ENCODE results near the gene OGFOD3. TPM values are rescaled to one million over a fixed set of nuclear protein-coding genes. Genes with fewer than 3 reads are reported as not detected.
A peak's percentile ranks its signal among the peaks of the same experiment; 100 is the strongest.

Gene OGFOD3
- total RNA-seq, 1 experiment from 2014 or later: 65.0 TPM

DNA sequence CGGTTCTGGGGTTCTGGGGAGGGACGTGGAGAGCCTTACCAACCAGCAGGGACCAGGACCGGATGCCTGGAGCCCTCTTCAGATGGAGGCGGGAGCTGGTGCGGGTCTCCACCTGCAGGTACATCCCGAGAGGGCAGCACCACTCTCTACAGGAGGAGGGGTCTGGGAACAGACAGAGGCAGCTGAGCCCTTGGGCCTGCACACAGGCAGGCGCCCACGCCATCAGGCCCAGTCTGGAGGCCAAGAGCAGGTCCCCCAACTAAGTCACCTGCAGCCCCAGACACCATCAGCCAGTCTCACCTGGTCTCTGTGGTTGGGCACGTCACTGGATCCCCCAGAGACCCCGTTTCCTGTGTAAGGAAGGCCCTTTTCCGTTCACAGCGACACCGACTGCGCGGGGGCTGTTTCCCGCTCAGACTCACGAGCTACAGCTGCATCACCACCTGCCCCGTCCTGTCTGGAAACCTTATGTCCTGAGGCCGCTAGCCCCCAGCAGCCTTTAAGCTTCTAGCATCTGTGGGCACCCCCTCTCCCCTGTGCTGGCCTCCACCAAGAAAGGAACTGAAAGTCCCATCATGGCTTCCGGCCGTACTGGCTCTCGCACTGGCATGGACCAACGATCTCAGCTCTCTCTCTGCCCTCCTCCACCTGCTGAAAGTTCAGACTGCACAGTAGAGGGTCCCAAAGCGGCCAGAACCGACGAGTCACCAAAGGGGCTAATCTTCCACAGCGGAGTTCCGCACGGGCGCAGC lies 30.9 kb upstream of the OGFOD3 start:
- DNase-seq (ENCODE audit: low spot score): no peak
- in situ Hi-C loops (cut with HindIII; ENCODE audit: low sequenced_read_pairs): no loop called here

DNA sequence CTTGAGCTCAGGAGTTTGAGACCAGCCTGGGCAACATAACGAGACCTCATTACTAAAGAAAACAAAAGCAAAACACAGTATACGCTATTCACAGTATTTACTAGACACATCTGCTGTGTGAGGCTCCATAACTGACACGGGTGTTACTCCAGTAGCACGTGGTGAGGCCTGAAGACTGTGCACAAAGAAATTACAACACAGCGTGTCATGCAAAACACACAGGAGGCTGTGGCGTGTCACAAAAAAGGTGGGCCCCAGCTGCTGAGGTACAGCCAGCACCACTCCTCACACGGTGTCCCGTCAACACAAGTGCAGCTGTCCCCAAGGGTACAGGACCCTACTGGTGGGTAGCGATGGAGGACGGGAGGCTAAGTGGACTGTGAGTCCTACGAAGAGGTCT lies 29.5 kb upstream of the OGFOD3 start:
- in situ Hi-C loops (cut with HindIII; ENCODE audit: low sequenced_read_pairs): no loop called here
- DNase-seq (ENCODE audit: low spot score): no peak

DNA sequence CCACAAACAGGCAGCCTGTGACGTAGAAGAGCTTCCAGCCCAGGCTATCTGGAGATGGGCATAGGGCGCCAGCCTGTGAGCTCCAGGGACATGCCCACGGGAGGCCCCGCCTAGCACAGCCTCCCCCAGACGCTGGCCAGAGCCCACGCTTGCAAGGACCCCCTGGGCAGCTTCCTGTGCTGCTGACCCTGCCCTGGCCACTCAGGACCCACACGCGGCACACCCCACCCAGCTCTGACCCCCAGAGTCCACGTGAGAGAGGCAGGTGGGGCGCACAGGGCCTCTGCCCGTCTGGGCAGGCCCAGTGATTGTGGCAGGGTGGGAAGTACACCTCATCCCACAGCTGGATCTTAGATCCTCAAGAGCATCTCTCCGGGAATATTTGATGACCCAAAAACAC lies 28.3 kb upstream of the OGFOD3 start:
- in situ Hi-C loops (cut with HindIII; ENCODE audit: low sequenced_read_pairs): no loop called here
- DNase-seq (ENCODE audit: low spot score): no peak

DNA sequence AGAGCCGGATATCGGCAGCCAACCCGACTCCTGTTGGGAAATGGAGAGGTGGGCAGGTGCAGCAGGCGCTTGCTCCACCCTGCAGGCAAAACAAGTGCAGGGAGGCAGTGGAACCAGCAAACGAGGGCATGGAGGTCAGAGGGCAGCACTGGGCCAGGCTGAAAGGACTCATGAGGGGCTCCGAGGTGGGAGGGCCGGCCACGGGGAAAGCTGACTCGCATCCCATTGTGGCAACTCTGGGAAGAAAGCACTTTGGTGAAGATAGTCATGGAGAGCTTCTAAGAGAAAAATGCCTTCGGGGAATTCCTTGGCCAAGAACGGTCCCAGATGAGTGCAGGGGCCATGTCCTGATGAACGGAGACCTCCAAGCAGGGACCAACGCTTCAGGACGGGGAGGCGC lies 27.7 kb upstream of the OGFOD3 start:
- DNase-seq (ENCODE audit: low spot score): no peak
- in situ Hi-C loops (cut with HindIII; ENCODE audit: low sequenced_read_pairs): no loop called here

DNA sequence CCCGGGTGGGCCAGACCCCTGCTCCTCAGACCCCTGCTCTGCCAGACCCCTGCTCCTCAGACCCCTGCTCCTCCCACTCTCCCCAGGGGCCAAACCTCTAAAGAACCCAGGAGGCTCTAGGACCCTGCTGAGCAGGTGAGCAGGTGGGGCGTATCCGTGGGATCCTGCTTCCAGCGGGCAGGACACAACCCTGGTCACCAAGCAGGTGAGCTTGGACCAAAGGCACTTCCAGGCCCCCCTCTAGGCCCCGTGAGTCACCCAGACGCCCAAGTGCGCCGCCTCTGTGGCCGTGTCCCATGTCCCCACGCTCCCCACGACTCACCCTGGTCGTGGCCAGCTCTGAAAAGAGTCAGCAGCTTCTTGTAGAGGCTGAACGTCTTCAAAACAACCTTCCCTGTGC lies 27.2 kb upstream of the OGFOD3 start:
- no peak for DNase-seq (ENCODE audit: low spot score)
- in situ Hi-C loops (cut with HindIII; ENCODE audit: low sequenced_read_pairs): no loop called here

DNA sequence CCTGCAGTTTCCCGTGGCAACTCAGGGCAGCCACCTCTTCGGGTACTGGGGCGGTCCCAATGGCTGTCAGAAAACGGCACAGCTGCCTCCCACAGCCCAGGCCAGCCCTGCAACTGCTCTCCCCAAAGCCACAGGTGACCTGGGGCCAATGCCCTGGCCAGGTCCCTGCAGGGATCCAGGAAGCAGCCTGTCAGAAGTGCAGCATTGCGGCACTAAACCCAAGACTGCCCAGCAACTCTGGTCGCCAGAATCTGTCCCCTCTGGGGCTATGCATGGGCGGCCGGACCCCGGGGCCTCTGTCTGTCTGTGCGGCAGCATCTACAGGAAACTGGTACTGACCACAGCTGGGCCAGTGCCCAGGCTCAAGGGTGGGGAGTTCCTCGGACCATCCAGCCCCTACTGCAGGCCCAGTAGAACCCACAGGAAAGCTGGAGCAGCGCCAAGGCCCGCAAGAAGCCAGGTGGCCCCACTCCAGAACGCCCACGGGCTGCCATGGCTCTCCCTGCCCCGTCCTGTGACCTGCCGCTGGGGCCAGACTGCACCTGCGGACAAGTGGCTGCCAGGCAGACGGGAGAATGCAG lies 26.6 kb upstream of the OGFOD3 start:
- in situ Hi-C loops (cut with HindIII; ENCODE audit: low sequenced_read_pairs): no loop called here
- DNase-seq (ENCODE audit: low spot score): peak; percentile 45

DNA sequence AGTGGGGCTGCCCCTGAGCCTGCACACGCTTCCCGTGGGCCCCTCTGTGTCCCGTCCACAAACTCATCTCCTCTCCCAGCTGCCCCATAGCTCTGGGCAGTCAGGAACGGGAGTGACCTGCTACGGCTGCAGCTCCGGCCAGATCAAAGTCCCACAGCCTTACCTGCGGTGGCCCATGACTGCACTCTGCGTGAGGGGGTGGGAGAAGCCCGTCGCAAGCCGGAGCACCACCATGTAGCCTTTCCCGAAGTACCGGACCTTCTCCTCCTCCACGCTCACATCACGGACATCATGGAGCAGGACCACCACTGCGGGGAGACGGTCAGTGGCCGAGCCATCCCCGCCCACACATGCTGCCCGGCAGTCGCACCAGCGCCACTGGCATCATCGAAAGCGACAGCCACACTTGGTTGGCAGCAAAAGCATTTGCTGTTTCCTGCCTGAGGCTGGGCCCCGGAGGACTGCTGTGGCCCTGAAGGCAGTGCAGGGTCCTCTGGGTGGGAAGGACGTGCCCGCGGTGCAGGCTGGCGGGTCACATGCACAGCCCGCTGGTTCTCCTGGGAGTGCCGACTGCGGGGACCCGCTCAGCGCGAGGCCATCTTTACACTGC lies 26.0 kb upstream of the OGFOD3 start:
- in situ Hi-C loops (cut with HindIII; ENCODE audit: low sequenced_read_pairs): no loop called here

DNA sequence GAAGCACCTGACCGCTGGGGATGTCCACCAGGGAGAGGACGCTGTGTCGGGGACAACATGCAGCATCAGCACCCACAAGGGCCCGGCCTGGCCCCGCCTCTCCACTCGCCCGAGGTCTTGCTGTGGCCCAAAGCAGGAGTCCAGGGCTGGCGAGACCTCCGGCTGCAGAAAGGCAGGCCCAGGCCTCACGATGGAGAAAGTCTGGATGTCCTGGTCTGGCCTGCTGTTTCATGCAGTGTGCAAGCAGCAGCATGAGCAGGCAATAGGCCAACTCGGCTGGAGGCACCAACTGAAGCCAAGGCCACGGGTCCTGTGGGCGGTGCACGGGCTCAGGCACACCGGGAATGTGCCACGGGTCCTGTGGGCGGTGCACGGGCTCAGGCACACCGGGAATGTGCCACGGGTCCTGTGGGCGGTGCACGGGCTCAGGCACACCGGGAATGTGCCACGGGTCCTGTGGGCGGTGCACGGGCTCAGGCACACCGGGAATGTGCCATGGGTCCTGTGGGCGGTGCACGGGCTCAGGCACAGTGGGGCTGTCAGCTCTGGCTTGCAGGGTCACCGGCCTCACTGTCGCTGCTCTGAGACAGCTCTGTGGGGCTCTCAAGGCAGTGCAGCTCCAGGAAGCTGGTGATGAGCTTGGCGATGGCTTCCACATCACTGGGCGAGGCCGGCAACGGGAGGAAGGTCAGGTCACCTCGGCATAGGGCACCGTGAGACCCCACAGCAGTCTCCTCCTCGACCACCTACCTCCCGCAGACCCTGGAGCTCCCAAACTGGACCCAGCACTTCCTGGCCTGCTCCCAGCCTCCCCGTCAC lies 25.3 kb upstream of the OGFOD3 start:
- in situ Hi-C loops (cut with HindIII; ENCODE audit: low sequenced_read_pairs): no loop called here
- DNase-seq (ENCODE audit: low spot score): no peak

More for the DNA sequence above, 26.0 kb upstream of the OGFOD3 start:
- DNase-seq (ENCODE audit: low spot score): no peak

DNA sequence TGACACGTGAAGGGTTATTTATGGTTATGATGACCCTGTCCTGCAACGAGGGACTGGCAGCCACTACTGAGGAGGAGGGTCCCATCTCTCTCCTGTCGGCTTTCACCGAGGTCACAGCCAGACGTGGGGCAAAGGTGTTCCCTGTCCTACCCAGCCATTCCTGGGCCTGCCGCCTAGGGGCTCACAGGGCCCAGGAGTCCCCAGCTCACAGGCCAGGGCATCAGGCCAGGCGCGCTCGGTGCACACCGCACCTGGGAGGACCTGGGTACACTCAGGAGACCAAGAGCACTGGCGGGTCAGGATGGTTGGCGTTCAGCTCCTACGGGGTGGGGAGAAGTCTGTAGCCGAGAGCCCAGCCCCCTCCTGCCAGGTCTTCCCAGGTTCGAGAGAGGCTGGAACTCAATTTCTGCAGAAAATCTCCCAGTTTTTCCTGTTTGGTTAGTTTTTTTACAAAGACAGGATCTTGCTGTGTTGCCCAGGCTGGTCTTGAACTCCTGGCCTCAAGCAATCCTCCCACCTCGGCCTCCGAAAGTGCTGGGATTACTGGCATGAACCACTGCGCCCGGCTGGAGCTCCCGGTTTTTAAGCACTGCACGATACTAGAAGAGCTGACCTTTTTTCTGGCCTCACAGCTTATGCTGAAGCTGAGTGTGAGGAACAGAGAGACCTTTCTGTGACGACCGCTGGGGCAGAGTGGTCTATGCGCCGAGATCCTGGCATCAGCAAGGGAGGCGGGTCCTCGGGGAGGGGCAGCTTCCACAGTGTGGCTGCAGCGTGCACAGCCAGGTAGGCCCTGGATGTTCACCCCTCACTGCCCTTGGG lies 24.5 kb upstream of the OGFOD3 start:
- in situ Hi-C loops (cut with HindIII; ENCODE audit: low sequenced_read_pairs): no loop called here
- no peak for DNase-seq (ENCODE audit: low spot score)

DNA sequence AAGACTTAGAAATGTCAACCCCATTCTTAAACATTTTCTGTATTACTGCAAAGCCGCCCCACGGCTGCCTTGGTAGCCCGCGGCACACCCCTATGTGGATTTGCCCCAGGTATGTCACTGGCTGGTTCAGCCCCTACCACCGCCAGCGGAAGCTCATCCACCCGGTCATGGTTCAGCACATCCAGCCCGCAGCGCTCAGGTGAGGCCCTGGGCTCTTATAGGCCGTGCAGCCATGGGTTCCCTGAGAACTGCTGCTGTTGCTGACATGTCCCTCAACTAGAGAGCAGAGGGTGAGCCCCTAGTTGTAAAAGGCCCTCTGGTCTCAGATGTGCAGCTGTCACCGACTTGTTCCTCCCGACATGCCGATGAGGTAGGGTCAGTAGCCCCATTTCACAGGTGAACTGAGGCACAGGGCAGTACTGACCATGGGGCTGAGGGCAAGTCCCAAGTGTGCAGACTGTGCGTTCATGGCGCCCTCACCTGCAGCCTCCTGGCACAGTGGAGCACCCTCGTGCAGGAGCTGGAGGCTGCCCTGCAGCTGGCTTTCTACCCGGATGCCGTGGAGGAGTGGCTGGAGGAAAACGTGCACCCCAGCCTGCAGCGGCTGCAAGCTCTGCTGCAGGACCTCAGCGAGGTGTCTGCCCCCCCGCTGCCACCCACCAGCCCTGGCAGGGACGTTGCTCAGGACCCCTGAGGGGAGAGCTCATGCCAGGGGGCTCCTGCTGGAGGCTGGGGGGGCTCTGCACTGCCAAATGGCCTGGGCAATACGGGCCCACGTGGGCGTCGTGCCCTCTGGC lies 23.5 kb upstream of the OGFOD3 start:
- no peak for DNase-seq (ENCODE audit: low spot score)
- in situ Hi-C loops (cut with HindIII; ENCODE audit: low sequenced_read_pairs): no loop called here

DNA sequence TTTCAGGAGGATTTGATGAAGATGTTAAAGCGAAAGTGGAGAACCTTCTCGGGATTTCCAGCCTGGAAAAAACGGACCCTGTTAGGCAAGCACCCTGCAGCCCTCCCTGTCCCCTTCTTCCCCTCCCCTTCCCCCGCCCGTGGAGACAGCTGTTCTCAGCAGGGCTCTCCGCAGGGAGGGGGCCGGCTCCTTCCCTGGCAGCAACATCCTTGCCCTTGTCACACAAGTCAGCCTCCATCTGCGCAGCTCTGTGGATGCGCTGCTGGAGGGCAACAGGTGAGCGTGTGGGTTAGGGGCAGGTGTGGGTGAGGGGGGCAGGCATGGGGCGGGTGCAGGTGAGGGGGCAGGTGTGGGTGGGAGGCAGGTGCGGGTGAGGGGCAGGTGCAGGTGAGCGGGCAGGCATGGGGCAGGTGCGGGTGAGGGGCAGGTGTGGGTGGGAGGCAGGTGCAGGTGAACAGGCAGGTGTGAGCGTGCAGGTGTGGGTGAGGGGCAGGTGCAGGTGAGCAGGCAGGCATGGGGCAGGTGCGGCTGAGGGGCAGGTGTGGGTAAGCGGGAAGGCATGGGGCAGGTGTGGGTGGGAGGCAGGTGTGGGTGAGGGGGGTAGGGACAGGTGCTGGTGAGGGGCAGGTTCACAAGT lies 22.7 kb upstream of the OGFOD3 start:
- no peak for DNase-seq (ENCODE audit: low spot score)
- in situ Hi-C loops (cut with HindIII; ENCODE audit: low sequenced_read_pairs): no loop called here

DNA sequence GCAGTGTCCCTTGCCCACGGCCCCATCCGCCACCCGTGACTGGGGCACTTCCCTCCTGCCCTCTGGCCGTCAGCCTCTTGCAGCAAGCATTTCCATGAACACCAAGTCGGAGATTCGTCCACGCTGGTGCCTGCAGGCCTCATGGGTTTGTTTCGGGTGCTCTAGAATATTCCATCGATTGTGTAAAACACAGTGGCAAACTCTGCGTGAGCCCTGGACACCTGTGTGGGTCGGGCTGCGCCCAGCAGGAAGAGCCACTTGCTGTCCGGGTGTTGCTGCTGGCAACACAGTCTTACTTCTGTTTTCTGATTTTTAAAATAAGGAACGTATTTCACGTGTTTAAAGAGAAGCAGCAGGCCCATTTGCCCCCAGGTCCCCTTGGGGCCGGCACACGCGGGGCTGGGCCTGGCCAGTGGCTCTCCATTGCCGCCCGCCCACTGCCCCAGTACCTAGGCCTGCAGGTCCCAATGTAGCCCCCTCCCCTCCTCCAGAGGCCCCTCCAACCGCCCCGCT lies 22.1 kb upstream of the OGFOD3 start:
- DNase-seq (ENCODE audit: low spot score): no peak
- in situ Hi-C loops (cut with HindIII; ENCODE audit: low sequenced_read_pairs): no loop called here

DNA sequence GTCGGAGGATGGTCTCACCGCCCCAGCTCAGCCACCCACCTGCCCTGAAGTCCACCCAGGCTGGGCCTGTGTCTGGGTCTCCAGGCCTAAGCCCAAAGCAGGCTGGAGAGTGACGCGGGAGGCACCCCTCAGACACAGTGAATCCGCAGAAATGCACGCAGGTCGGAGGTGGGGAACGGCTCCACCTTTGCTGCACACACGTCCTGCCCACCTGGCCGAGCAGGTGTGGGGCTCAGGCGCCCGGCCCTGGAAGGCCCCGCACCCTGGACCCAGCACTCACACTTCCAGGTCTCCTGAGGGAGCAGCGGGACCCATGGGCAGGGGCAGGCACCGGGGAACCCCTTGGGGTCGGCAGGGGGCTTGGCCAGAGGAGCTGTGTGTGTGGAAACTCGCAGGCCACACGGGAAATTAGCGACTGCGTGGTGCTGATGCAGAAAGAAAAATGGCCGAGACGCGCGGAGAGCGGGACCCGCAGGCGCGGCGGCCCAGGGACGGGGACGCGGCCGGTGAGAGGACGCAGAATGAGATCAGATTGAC lies 21.5 kb upstream of the OGFOD3 start:
- DNase-seq (ENCODE audit: low spot score): no peak
- in situ Hi-C loops (cut with HindIII; ENCODE audit: low sequenced_read_pairs): no loop called here

DNA sequence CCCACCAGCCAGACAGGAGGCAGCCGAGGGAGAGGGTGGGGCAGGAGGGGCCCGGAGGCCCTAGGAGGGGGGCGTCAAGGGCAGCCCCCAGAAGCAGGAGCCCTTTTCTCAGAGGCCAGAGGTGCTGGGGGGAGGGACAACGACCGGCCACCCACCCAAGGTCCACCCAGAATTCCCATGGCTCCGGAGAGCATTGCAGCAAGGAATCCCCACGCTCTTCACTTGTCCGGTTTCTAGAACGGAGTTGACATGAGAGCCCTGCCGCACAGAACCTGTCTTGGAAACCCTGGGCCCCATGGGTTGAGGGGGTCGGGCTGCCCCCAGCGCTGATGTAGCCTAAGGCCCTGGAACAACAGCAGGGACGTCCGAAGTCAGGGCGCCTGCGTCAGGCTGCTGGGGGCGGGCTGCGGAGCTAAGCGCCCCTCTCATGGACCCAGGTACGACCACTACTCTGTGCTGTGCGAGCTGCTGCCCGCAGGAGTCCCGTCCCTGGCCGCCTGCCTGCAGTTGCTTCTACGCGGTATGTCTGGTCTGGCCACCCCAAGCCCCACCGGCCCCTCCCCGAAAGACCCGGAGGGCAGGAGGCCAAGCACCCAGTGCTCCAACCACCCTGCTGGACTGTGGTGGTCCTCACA lies 20.9 kb upstream of the OGFOD3 start:
- no peak for DNase-seq (ENCODE audit: low spot score)
- in situ Hi-C loops (cut with HindIII; ENCODE audit: low sequenced_read_pairs): no loop called here

DNA sequence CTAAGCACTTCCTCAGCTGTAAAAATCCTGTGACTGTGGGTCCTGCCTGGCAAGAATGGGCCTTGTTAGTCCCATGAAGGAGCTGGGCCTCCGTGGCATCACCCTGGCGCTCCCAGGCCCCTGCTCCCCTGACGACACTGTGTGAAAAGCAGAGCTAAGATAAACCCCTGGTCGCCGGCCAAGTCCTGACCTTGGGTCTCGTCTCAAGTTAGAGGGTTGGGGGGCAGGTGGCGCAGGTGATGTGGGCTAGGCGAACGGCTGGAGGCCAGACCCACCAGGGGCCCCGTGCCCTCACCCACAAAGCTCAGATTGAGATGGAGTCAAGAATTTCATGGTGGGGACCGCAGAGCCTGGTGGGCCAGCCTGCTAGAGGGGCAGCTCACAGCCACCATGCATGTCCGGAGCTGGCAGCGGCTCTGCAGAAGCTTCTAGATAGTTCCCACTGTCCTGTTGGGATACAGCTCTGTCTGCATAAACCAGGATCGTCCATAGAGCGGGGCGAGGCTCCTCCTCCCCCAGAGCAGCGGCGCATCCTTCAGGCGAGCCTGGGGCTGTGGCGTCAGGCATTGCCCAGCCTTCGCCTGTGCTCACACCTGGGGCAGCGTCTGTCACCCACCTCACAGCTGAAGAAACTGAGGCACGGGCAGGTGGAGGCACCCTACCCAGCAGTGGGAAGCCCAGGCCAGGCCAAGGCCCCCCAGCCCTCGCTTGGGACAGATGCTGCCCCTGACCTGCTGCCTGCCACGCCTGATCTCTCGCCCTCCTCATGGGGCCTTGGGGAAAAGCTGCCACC lies 20.2 kb upstream of the OGFOD3 start:
- in situ Hi-C loops (cut with HindIII; ENCODE audit: low sequenced_read_pairs): no loop called here
- DNase-seq (ENCODE audit: low spot score): no peak

DNA sequence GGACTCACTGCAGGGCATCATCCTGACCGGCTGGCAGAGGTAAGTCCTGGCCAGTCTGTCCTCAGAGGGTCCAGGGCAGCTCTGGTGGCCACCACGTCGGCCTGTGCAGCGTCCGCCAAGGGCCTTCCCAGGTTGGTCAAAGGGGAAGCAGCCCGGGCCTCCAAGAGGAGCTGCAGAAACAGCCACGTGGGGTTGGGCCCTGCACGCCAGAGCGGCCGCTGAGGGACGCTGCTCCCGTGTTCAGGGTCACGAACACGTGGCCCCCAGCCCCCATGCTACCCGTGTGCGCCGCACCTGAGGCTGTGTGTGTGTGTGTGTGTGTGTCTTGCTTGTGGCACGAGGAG lies 18.9 kb upstream of the OGFOD3 start:
- in situ Hi-C loops (cut with HindIII; ENCODE audit: low sequenced_read_pairs): no loop called here
- no peak for DNase-seq (ENCODE audit: low spot score)
